Measurements from ENCODE around the gene CACNA2D2.

The CACNA2D2 gene

GRCh38 chr3:50503504-50504342 lies at the start of gene CACNA2D2:
TSS of gene CACNA2D2 (minus strand) at chr3:50503634. CDS start at chr3:50503423, 211 bp downstream.
- DNase-seq (ENCODE audit: low read depth in 1 of 2, low spot score in 1 of 2): peak; percentile 31 to 42

- DNase-seq (ENCODE audit: low read depth in 1 of 2, low spot score in 1 of 2): no peak
These were observed 49.2 kb upstream of the CACNA2D2 start for GRCh38 chr3:50552598-50552997.

- no peak for DNase-seq (ENCODE audit: low read depth in 1 of 2, low spot score in 1 of 2)
These were observed 48.4 kb upstream of the CACNA2D2 start for GRCh38 chr3:50551681-50552435.

GRCh38 chr3:50551054-50551659 lies 47.7 kb upstream of the CACNA2D2 start:
- no peak for DNase-seq (ENCODE audit: low read depth in 1 of 2, low spot score in 1 of 2)

- peak in 1 of 2 donors; percentile 47 for DNase-seq (ENCODE audit: low read depth in 1 of 2, low spot score in 1 of 2)
These were observed 46.8 kb upstream of the CACNA2D2 start for GRCh38 chr3:50550079-50550736.

- no peak for DNase-seq (ENCODE audit: low read depth in 1 of 2, low spot score in 1 of 2)
These were observed 45.8 kb upstream of the CACNA2D2 start for GRCh38 chr3:50549226-50549625.

GRCh38 chr3:50545781-50546180 lies 42.3 kb upstream of the CACNA2D2 start:
- no peak for DNase-seq (ENCODE audit: low read depth in 1 of 2, low spot score in 1 of 2)

- DNase-seq (ENCODE audit: low read depth in 1 of 2, low spot score in 1 of 2): peak; percentile 31 to 32
These were observed 39.0 kb upstream of the CACNA2D2 start for GRCh38 chr3:50542177-50543034.

- DNase-seq (ENCODE audit: low read depth in 1 of 2, low spot score in 1 of 2): no peak
These were observed 36.2 kb upstream of the CACNA2D2 start for GRCh38 chr3:50539356-50540286.

- no peak for DNase-seq (ENCODE audit: low read depth in 1 of 2, low spot score in 1 of 2)
These were observed 34.1 kb upstream of the CACNA2D2 start for GRCh38 chr3:50537421-50538129.

GRCh38 chr3:50536471-50537180 lies 33.2 kb upstream of the CACNA2D2 start:
- DNase-seq (ENCODE audit: low read depth in 1 of 2, low spot score in 1 of 2): no peak

- DNase-seq (ENCODE audit: low read depth in 1 of 2, low spot score in 1 of 2): no peak
These were observed 31.4 kb upstream of the CACNA2D2 start for GRCh38 chr3:50534681-50535330.

GRCh38 chr3:50533807-50534461 lies 30.5 kb upstream of the CACNA2D2 start:
- no peak for DNase-seq (ENCODE audit: low read depth in 1 of 2, low spot score in 1 of 2)

- no peak for DNase-seq (ENCODE audit: low read depth in 1 of 2, low spot score in 1 of 2)
These were observed 29.9 kb upstream of the CACNA2D2 start for GRCh38 chr3:50533316-50533715.

GRCh38 chr3:50532062-50532705 lies 28.8 kb upstream of the CACNA2D2 start:
- no peak for DNase-seq (ENCODE audit: low read depth in 1 of 2, low spot score in 1 of 2)

- DNase-seq (ENCODE audit: low read depth in 1 of 2, low spot score in 1 of 2): no peak
These were observed 27.8 kb upstream of the CACNA2D2 start for GRCh38 chr3:50531201-50531600.

Data from stimulated activated CD4-positive, alpha-beta T cell treated with anti-CD3 and anti-CD28 coated beads, Interleukin-15, amount 100 ng/mL, for 1 hour (primary cell).